H1 (cell line): ENCODE data around the gene SMAP1. TPM values are rescaled to one million over a fixed set of nuclear protein-coding genes. Genes with fewer than 3 reads are reported as not detected.

Experiments used
- BCL11A ChIP-seq, 2 experiments: IDR thresholded peaks; one replicate each; pipeline ENCODE4 v1.6.1; 2011; ENCODE audit warnings: low read depth in 2 of 2, low read length in 2 of 2, mild to moderate bottlenecking in 2 of 2
- EP300 ChIP-seq, 2 experiments: IDR thresholded peaks; 1 replicate in 1 of 2; 2 replicates in 1 of 2; pipeline ENCODE4 v1.6.1; 2011 to 2012; ENCODE audit warnings: low read depth in 2 of 2, low read length in 2 of 2, mild to moderate bottlenecking in 2 of 2, borderline replicate concordance in 1 of 2, inconsistent platforms in 1 of 2, moderate library complexity in 1 of 2
- GABPA ChIP-seq: IDR thresholded peaks from 2 replicates; pipeline ENCODE4 v1.6.1; 2011; ENCODE audit warnings: mild to moderate bottlenecking, low read length, moderate library complexity, borderline replicate concordance; ENCODE audit not compliant: insufficient read depth
- NANOG ChIP-seq: IDR thresholded peaks from 2 replicates; pipeline ENCODE4 v1.6.1; 2011; ENCODE audit warnings: low read length, low read depth, mild to moderate bottlenecking, inconsistent platforms; ENCODE audit not compliant: insufficient read depth, poor library complexity, severe bottlenecking
- polyA plus RNA-seq, 7 experiments: library from polyadenylated mRNA; depleted of rRNA in 3 of 7; stranded (reverse) in 5 of 7; unstranded in 2 of 7; fragments of >200 nt in 5 of 7; fragments of 200-250 nt in 2 of 7; gene quantifications; 1 replicate in 5 of 7; 2 replicates in 1 of 7; 4 replicates in 1 of 7; pipeline versions ENCODE4 v1.2.1 to v1.2.3, GENCODE V29; 2011 to 2013; ENCODE audit warnings: missing spikeins in 2 of 7, mixed read lengths in 2 of 7
- total RNA-seq: library from RNA; stranded (reverse); fragmentation: NEBNext Ultra II Directional; extraction: Animal tissue kit (Norgen Biotek cat#: 25700); gene quantifications from 2 replicates; pipeline ENCODE4 v1.2.1, GENCODE V29; 2021

The SMAP1 gene
- total and polyA plus RNA-seq, 2 of the 8 experiments (the other 6 are each of a cell fraction or from before 2014, with no cell fraction given) = 18.8 to 32.4 TPM

- TF ChIP-seq GABPA (no peak), BCL11A (IDR thresholded peaks at IDR 0.05; ENCODE audit: low read depth in 2 of 2, low read length in 2 of 2) (no peak), NANOG (no peak), EP300 (IDR thresholded peaks at IDR 0.05; ENCODE audit: borderline replicate concordance in 1 of 2, low read depth in 2 of 2, low read length in 2 of 2) (no peak)
Observed at GRCh38 chr6:70666706-70667105, 977 bp upstream of the SMAP1 start (continued).
